NCI-H187 treated with DMSO at 0.1 percent for 48 hours (cell line): Measurements from ENCODE around the gene MBP.

Experiments
- DNase-seq: peaks from one replicate; lab custom pipeline; 2025; lab: John Stamatoyannopoulos, UW

MBP gene

DNA sequence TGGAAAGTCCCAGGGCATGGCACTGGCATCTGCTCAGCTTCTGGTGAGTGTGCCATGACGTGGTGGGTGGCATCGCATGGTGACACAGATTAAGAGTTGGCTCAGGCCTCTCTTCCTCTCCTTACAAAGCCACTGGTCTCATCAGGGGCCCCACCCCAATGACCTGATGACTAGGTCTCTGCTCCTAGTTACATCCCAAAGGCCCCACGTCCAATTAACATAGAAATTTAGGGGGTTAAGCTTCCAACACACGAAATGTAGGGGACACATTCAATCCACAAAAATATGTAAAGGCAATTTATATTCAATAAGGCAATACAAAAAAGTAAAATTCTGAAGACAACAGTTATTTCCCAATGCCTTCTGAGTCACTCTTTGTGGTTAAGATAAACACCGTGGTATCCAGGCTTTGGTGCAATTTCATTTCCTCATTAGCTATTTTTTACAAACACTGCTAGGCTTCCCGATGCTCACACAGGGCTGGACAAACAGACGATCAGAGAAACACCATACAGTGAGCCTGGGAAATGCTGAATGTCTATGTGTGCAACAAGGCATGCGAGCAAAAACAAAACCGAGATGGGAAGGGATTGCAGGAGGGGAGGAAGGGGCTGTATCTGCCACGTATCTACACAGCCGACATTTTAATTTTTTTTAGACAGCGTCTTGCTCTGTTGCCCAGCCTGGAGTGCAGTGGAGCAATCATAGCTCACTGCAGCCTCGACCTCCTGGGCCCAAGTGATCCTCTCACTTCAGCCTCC lies 67.2 kb downstream of the MBP start:
- DNase-seq: no peak

- DNase-seq: no peak
Measured at GRCh38 chr18:77063260-77063659, 69.3 kb downstream of the MBP start.

DNA sequence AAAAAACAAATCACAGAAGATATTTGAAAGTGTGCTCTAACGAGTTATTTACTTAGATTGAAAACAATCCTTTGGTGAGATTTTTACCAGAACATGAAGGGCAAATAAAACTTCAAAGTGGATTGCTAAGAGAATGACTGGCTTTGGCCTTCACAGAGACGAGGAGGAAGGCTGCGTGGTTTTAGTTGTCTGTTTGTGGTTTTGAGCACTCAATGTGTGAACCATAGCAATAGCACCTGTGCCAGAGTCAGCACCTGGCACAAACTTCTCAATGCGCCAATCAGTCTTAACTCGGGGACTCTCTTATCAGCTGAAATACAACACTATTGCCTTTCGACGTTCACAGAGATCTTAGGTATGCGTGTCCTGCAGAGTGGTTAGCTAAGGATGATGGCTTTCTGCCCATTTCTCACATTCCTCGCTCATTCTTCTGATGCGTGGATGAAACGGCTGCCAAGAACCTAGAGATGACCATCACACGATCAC lies 70.0 kb downstream of the MBP start:
- DNase-seq: no peak

DNA sequence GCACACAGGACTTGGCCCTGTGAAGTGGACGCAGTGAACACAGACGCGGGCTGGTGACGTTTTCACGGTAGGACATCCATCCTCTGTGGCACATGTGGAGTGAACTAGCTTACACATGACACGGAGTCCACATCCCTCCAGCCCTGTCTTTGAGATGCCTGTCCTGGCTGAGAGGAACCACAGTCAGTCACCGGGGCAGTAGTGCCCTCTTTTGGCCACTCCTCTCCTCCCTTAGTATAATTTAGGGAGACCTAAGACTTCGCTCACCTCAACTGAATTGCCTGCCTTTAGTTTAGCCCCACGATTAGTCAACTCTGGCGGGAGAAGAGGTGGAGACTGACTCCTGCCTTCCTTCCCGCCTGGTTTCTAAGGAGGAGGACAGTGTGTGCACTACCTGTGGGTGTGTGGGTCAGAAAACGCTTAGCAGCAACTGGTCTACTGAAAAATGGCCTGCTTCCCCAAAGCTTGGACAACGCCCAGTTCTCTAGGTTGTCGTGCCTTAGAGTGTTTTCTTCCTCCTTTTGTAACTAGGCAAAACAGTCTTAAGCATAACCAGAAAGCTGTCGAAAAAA lies 70.6 kb downstream of the MBP start:
- no peak for DNase-seq

GRCh38 chr18:77061281-77061945 lies 71.2 kb downstream of the MBP start:
- DNase-seq: no peak

DNA sequence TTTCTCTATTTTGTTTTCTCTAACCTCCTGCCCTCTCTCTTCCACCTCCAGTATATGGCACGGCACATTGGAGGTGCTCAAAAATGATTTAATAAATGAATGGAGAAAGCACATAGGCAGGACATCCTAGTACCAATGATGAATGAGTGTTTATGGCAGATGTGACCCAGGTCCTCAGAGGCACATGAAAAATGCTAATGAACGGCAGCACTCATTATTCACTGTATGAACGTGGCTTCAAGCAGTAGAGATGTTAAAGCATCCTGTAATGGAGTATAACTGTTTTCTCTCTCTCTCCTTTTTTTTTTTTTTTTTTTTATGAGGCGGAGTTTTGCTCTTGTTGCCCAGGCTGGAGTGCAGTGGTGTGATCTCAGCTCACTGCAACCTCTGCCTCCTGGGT lies 72.4 kb downstream of the MBP start:
- no peak for DNase-seq

DNA sequence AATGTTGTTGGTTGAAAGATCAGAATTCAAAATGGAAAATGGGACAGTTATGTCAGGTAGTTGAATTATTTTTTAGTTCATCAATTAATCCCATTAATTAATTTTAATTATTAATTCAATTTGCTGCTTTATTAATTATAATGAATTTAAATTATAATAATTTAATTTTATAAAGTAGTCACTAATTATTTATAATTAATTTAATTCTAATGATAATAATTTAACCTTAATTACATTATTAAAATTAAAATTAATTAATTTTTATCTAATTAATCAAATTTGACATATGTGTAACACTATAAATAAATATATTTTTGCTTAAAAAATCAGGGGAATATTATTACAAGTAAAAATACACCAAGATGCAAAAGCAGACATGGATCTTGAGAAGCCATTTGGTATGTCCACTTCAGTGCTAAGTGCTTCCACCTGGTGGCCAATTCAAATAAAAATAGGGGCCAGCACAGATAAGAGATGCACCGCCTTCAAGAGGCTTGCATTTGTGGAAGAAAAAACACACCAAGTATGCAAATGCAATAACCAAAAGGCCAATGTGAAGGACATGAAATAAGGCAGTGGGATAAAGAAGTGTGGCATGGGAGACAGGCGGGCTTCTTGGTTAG lies 73.2 kb downstream of the MBP start:
- DNase-seq: no peak

DNA sequence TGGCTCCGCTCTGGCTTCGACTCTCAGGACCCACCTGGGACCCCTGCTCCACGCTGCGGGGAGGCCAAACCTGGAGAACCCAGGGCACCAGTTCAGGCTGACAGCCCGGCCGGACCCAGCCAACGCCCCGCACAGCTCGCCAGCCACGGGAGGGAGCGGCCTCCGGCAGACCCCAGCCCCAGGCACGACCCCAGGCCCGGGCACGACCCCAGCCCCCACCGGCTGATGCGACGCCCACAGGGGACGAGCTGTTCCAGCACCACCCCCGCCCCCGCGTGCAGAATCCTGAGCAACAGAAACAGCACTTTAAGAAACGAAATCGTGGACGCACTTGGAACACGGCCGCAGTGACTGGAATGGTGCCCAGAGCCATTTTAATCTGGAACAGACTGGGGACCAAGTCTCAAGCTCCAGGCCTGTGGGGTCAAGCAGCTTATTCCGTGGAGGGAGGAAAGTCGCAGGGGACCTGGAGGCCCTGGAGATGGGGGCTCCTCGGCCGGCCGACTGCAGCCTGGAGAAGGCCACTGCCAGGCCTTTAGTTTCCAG lies 74.2 kb downstream of the MBP start:
- DNase-seq: no peak

DNA sequence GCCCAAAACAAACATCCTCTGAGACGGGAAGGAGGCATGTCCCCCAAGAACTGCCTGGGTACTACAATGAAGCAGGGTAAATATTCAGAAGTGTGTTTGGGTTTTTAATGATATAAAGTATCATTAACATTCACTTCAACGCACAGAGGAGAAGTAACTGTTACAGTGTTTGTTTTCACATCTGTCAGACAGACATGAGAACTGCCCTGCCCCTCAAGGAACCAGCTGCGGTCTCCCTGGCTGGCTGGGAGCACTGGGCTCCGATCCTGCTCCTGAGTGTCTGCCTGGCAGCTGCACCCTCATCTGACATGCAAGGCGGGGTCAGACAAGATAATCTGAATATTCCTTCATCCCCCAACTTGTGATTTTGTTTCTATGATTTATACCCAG lies 75.6 kb downstream of the MBP start:
- DNase-seq: no peak

DNA sequence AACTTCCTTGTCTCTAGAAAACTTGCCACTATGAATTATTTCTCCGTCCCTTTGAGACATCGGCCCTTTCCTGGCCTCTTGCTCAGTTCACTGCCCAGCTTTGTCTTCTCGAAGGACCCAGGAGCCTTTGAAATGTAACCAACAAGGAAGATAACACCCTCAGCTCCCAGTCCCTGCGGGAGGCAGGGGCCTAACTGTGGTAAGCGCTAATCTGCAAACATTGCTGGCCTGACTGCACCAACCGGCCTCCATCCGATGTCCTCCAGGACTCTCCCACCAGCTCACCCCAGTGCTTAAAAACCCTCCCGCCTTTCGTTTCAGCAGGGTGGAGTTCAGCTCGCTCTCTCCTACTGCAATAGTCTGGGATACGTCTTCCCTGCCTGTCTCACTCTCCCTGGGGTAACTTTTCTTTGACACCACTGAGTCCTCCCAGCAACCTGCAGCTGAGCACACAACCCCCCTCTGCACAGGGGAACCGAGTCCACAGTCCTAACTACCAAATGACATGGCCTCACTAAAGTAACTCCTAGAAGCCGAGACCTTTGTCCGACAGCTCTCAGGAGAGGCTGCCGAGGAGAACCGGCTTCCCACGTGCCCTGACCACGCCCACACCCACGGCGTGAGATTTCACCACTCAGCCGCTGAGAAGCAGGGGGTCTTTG lies 76.1 kb downstream of the MBP start:
- no peak for DNase-seq

- no peak for DNase-seq
Measured at GRCh38 chr18:77055429-77056300, 76.9 kb downstream of the MBP start.

GRCh38 chr18:77054606-77055428 lies 77.8 kb downstream of the MBP start:
- peak; percentile 53 for DNase-seq

GRCh38 chr18:77054288-77054605 lies 78.3 kb downstream of the MBP start:
- no peak for DNase-seq

- no peak for DNase-seq
Measured at GRCh38 chr18:77053616-77054287, 78.8 kb downstream of the MBP start.

DNA sequence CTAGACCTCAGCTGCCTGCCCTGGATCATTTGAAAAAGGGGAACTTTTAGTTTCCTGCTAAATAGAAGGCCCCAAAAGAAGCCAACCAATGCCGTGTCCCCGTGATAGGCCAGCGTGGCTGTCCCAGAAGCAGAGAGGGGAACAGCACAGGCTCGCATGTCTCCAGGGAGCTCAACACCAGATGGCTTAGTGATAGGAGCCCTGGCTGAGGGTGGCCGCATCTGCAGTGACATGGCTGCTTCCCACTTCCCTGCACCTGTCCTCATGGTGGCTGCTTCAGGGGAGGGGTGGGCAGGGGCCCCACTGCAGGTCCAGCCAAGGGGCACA lies 79.6 kb downstream of the MBP start:
- DNase-seq: no peak

- no peak for DNase-seq
Measured at GRCh38 chr18:77052297-77052982, 80.1 kb downstream of the MBP start.

DNA sequence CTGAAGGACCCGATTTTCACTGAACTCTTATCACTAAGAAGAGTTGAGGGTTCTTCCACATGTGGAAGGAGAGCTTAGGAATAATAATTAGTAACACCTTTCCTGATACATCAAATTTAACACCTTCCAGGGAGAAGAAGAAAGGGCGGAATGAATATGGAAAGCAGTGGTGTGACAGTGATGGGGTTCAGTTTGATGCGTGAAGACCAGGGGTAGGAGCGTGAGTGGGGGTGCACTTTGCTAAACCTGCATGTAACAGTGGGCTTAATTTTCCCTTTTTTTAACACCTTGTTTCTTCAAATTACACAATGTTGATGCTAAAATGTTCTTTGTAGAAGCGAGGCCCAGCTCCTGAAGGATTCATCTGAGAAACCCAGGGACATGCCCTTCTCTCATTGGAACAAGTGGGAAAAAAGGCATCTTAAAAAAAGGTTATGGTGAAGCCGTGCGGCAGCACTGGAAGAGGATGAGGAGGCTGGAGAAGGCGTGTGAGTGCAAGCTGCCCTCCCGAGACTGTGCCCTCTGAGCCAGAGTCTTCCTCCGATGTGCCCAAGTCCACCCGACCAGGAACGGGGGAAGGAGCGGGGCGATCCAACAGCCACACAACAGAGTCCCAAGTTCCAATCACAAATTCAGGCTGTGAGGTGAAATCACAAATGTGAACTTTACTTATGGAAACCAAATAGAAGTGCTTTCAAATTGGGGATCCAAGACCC lies 80.8 kb downstream of the MBP start:
- DNase-seq: no peak

DNA sequence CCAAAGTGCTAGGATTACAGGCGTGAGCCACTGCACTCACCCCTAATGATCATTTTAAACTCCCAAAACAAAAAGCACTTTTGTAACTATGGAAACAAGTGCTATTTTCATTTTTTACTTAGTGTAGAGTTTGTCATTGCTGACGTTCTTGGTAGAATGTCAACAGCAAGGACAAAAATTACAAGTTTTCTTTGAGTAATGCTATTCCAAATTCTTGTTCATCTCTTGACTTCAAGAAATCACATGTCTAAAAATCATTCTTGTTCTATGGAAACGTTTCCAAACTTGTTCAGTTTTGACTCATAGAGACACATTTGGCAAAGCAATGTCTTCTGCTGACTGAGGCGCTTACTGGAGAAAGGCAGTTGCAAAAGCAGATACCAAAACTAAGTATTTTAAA lies 82.6 kb downstream of the MBP start:
- DNase-seq: no peak
